A204.1 (cell line): Measurements from ENCODE around the gene SLC2A11.

Source experiments
- FAIRE-seq: peaks from 2 replicates; lab custom pipeline; 2012; peaks lifted over from hg19 to GRCh38; lab: Jason Lieb, UNC

SLC2A11 gene

GRCh38 chr22:23832226-23833016 is 25.3 kb upstream of the SLC2A11 start:
- no peak for FAIRE-seq

- no peak for FAIRE-seq
These were observed 24.5 kb upstream of the SLC2A11 start for GRCh38 chr22:23833017-23833751.

GRCh38 chr22:23833911-23834317 is 23.8 kb upstream of the SLC2A11 start:
- FAIRE-seq: no peak

GRCh38 chr22:23834406-23834792 is 23.3 kb upstream of the SLC2A11 start:
- no peak for FAIRE-seq

- FAIRE-seq: no peak
These were observed 22.7 kb upstream of the SLC2A11 start for GRCh38 chr22:23834793-23835483.

GRCh38 chr22:23835484-23836144 is 22.1 kb upstream of the SLC2A11 start:
- FAIRE-seq: no peak

GRCh38 chr22:23836281-23836680 is 21.4 kb upstream of the SLC2A11 start:
- no peak for FAIRE-seq

GRCh38 chr22:23836692-23837495 is 20.8 kb upstream of the SLC2A11 start:
- FAIRE-seq: no peak

- no peak for FAIRE-seq
These were observed 20.2 kb upstream of the SLC2A11 start for GRCh38 chr22:23837496-23837859.

- no peak for FAIRE-seq
These were observed 19.6 kb upstream of the SLC2A11 start for GRCh38 chr22:23837911-23838680.

GRCh38 chr22:23838681-23839468 is 18.8 kb upstream of the SLC2A11 start, which contains the start of gene DERL3:
Gene DERL3, minus strand, starts transcription at chr22:23839006. Its CDS starts 19 bp downstream, at chr22:23838987.
- no peak for FAIRE-seq

GRCh38 chr22:23840026-23840425 is 17.6 kb upstream of the SLC2A11 start:
- no peak for FAIRE-seq

- no peak for FAIRE-seq
These were observed 16.4 kb upstream of the SLC2A11 start for GRCh38 chr22:23841292-23841691.

- FAIRE-seq: no peak
These were observed 15.8 kb upstream of the SLC2A11 start for GRCh38 chr22:23841736-23842445.

- no peak for FAIRE-seq
These were observed 15.1 kb upstream of the SLC2A11 start for GRCh38 chr22:23842599-23842998.

GRCh38 chr22:23844739-23845202 is 12.9 kb upstream of the SLC2A11 start:
- no peak for FAIRE-seq

- no peak for FAIRE-seq
These were observed 12.2 kb upstream of the SLC2A11 start for GRCh38 chr22:23845265-23846080.

- FAIRE-seq: no peak
These were observed 11.6 kb upstream of the SLC2A11 start for GRCh38 chr22:23846081-23846469.
